Muscle of arm (tissue), 12 donors: ENCODE results near the gene TNIK. TPM values are rescaled to one million over a fixed set of nuclear protein-coding genes. Genes with fewer than 3 reads are reported as not detected.
"Not testable (repeated sequence)": the region's sequence is repeated elsewhere in the genome, so short reads cannot be mapped to it uniquely, and the experiment has no call there.

Experiments used
- DNase-seq: peaks from one replicate; pipeline ENCODE4 v3.0.0-alpha.2; 2013
- polyA plus RNA-seq, 12 donors: library from polyadenylated mRNA; unstranded; fragments of 120-200 nt; gene quantifications; one replicate each; pipeline ENCODE4 v1.2.1, GENCODE V29; 2013; ENCODE audit not compliant: insufficient read length in 12 of 12

TNIK gene
- polyA plus RNA-seq, 12 donors: 24.3 to 57.4 (median 42.7) TPM; not detected in 1

- no peak for DNase-seq
Measured at GRCh38 chr3:171446801-171447578, 13.2 kb downstream of the TNIK start.

- no peak for DNase-seq
Measured at GRCh38 chr3:171446301-171446700, 13.9 kb downstream of the TNIK start.

GRCh38 chr3:171445620-171446204 lies 14.5 kb downstream of the TNIK start:
- DNase-seq: no peak

- DNase-seq: no peak
Measured at GRCh38 chr3:171444001-171444690, 16.1 kb downstream of the TNIK start.

GRCh38 chr3:171443211-171443957 lies 16.8 kb downstream of the TNIK start:
- DNase-seq: no peak

- no peak for DNase-seq
Measured at GRCh38 chr3:171442184-171442583, 18.0 kb downstream of the TNIK start.

- no peak for DNase-seq
Measured at GRCh38 chr3:171441381-171441780, 18.8 kb downstream of the TNIK start.

GRCh38 chr3:171439996-171440395 lies 20.2 kb downstream of the TNIK start:
- no peak for DNase-seq

- no peak for DNase-seq
Measured at GRCh38 chr3:171437115-171437756, 23.0 kb downstream of the TNIK start.

GRCh38 chr3:171436380-171436779 lies 23.8 kb downstream of the TNIK start:
- no peak for DNase-seq

GRCh38 chr3:171435757-171436156 lies 24.4 kb downstream of the TNIK start:
- no peak for DNase-seq

GRCh38 chr3:171435143-171435542 lies 25.1 kb downstream of the TNIK start:
- no peak for DNase-seq

- no peak for DNase-seq
Measured at GRCh38 chr3:171432548-171432947, 27.7 kb downstream of the TNIK start.

- no peak for DNase-seq
Measured at GRCh38 chr3:171431550-171431949, 28.7 kb downstream of the TNIK start.

GRCh38 chr3:171430530-171430929 lies 29.7 kb downstream of the TNIK start:
- DNase-seq: no peak

GRCh38 chr3:171429635-171430034 lies 30.6 kb downstream of the TNIK start:
- no peak for DNase-seq

- DNase-seq: no peak
Measured at GRCh38 chr3:171428892-171429291, 31.3 kb downstream of the TNIK start.

GRCh38 chr3:171428321-171428787 lies 31.9 kb downstream of the TNIK start:
- DNase-seq: no peak

GRCh38 chr3:171427771-171428320 lies 32.4 kb downstream of the TNIK start:
- no peak for DNase-seq

GRCh38 chr3:171424063-171424462 lies 36.1 kb downstream of the TNIK start:
- not testable (repeated sequence) for DNase-seq

GRCh38 chr3:171422855-171423254 lies 37.4 kb downstream of the TNIK start:
- not testable (repeated sequence) for DNase-seq
